ENCODE measurements around the gene OR5K2. TPM values are rescaled to one million over a fixed set of nuclear protein-coding genes. Genes with fewer than 3 reads are reported as not detected.

Gene OR5K2
- polyA plus RNA-seq, 1 of the 3 experiments (the other 2 are of a cell fraction) = not detected

DNA sequence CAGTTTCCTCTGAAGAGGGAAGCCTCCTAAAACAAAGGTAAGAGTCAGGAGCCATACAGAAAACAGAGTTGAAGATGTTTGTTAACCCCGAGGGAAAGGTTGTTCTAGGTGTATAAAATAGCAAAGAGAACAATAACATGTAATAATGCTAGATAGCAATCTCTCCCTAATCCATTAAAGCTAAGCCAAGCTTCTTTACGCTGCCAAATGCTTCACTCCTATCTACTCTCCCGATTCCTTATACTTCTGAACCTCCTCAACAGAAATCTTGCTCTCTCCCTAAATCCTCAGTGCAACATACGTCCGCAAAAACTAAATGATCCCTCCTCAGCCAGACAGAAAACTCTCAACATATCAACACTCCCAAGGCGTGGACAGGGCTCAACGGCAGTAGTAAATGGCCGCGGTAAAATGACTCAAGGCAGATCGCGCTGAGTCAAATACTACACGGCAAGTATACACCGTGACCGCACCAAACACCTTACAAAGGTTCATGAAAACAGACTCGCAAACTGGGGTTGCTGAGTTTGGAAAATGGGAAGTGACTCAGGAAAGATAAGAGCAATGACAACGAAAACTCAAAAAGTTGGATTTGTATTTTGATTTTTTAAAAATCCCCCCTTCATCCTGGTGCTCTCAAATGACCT is 24.5 kb downstream of the OR5K2 start:
- H3F3A ChIP-seq (replicated peaks; ENCODE audit: insufficient read depth) = peaks cover 14% of the 10 kb centered on the region
- peak overlapping the region; percentile 61; the same call in 1 of the 2 replicates for H2AFZ ChIP-seq (ENCODE audit: low read depth)
- H3K4me3 ChIP-seq (ENCODE audit: low read depth in 2 of 2, low read length in 1 of 2) = peak overlapping the region; percentile 84
- H3K4me1 ChIP-seq (ENCODE audit: control insufficient read depth in 1 of 2, insufficient read depth in 2 of 2, low read depth in 1 of 2, low read length in 1 of 2) = peaks cover 0 to 7% of the 10 kb centered on the region in 2 experiments; a peak in 2 of 4 replicates
- ChIA-PET CTCF (interaction anchor here (1.6 kb wide), 1 partner anchor 80 kb away, joined by 5 read pairs; no protein-coding TSS in a partner anchor), POLR2A (interaction anchor here (1.2 kb wide), 1 partner anchor 71 kb away, joined by 10 read pairs; the partner anchor contains the start of gene CPOX)
- 2% methylated on average over 16 of the region's 16 CpGs for WGBS (ENCODE audit: low lambda C conversion rate)
- H3K36me3 ChIP-seq (replicated peaks in 1 of 2; ENCODE audit: control insufficient read depth in 1 of 2, insufficient read depth in 2 of 2, low read length in 1 of 2) = peaks cover 38% of the 10 kb centered on the region in 2 experiments
- H3K27me3 ChIP-seq (ENCODE audit: insufficient read depth) = no peaks in the 10 kb centered on the region
- TF ChIP-seq, protein P1, sequence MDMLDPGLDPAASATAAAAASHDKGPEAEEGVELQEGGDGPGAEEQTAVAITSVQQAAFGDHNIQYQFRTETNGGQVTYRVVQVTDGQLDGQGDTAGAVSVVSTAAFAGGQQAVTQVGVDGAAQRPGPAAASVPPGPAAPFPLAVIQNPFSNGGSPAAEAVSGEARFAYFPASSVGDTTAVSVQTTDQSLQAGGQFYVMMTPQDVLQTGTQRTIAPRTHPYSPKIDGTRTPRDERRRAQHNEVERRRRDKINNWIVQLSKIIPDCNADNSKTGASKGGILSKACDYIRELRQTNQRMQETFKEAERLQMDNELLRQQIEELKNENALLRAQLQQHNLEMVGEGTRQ (IDR thresholded peaks at IDR 0.05; ENCODE audit: borderline replicate concordance, low read depth, low read length) = no peak
- no peak for TF ChIP-seq PBX3 (IDR thresholded peaks at IDR 0.05)
- peak; percentile 80 for TF ChIP-seq MXI1 (IDR thresholded peaks at IDR 0.05; ENCODE audit: low read depth, low read length)
- TF ChIP-seq FOSL2 (IDR thresholded peaks at IDR 0.05; ENCODE audit: borderline replicate concordance, low read depth) = 0 out of 2 replicates have a peak, but pooled peaks have one; percentile 12
- TF ChIP-seq GABPA (IDR thresholded peaks at IDR 0.05; ENCODE audit: low read depth) = no peak
- TF ChIP-seq, protein P2, sequence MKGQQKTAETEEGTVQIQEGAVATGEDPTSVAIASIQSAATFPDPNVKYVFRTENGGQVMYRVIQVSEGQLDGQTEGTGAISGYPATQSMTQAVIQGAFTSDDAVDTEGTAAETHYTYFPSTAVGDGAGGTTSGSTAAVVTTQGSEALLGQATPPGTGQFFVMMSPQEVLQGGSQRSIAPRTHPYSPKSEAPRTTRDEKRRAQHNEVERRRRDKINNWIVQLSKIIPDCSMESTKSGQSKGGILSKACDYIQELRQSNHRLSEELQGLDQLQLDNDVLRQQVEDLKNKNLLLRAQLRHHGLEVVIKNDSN (IDR thresholded peaks at IDR 0.05; ENCODE audit: borderline replicate concordance, low read depth) = no peak
- TF ChIP-seq SMC3 (IDR thresholded peaks at IDR 0.05; ENCODE audit: low read depth, low read length) = no peak
- TF ChIP-seq, protein P3, sequence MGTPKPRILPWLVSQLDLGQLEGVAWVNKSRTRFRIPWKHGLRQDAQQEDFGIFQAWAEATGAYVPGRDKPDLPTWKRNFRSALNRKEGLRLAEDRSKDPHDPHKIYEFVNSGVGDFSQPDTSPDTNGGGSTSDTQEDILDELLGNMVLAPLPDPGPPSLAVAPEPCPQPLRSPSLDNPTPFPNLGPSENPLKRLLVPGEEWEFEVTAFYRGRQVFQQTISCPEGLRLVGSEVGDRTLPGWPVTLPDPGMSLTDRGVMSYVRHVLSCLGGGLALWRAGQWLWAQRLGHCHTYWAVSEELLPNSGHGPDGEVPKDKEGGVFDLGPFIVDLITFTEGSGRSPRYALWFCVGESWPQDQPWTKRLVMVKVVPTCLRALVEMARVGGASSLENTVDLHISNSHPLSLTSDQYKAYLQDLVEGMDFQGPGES (IDR thresholded peaks at IDR 0.05; ENCODE audit: low read depth, low read length) = 0 out of 2 replicates have a peak, but pooled peaks have one; percentile 5
- TF ChIP-seq, protein P4, sequence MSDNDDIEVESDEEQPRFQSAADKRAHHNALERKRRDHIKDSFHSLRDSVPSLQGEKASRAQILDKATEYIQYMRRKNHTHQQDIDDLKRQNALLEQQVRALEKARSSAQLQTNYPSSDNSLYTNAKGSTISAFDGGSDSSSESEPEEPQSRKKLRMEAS (IDR thresholded peaks at IDR 0.05; ENCODE audit: low read depth) = 0 out of 2 replicates have a peak, but pooled peaks have one; percentile 43
- TF ChIP-seq FOXM1 (IDR thresholded peaks at IDR 0.05; ENCODE audit: low read depth) = no peak
- TF ChIP-seq SIN3A (IDR thresholded peaks at IDR 0.05; ENCODE audit: borderline replicate concordance, low read depth, low read length) = peak; percentile 41; the same call in 1 of the 2 replicates
- peak; percentile 78 for TF ChIP-seq REST (IDR thresholded peaks at IDR 0.05; ENCODE audit: low read depth, low read length)
- peak; percentile 61; the same call in 1 of the 2 replicates for TF ChIP-seq YY1 (IDR thresholded peaks at IDR 0.05; ENCODE audit: low read depth)
- TF ChIP-seq MEF2A (IDR thresholded peaks at IDR 0.05; ENCODE audit: borderline replicate concordance, low read depth) = no peak
- TF ChIP-seq, protein P5, sequence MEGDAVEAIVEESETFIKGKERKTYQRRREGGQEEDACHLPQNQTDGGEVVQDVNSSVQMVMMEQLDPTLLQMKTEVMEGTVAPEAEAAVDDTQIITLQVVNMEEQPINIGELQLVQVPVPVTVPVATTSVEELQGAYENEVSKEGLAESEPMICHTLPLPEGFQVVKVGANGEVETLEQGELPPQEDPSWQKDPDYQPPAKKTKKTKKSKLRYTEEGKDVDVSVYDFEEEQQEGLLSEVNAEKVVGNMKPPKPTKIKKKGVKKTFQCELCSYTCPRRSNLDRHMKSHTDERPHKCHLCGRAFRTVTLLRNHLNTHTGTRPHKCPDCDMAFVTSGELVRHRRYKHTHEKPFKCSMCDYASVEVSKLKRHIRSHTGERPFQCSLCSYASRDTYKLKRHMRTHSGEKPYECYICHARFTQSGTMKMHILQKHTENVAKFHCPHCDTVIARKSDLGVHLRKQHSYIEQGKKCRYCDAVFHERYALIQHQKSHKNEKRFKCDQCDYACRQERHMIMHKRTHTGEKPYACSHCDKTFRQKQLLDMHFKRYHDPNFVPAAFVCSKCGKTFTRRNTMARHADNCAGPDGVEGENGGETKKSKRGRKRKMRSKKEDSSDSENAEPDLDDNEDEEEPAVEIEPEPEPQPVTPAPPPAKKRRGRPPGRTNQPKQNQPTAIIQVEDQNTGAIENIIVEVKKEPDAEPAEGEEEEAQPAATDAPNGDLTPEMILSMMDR (IDR thresholded peaks at IDR 0.05) = no peak
- TF ChIP-seq RXRA (IDR thresholded peaks at IDR 0.05; ENCODE audit: borderline replicate concordance, low read depth) = no peak
- no peaks in the 10 kb centered on the region for H3K9me3 ChIP-seq
- DNase-seq = peak; percentile 27
- peak overlapping the region; percentile 75 for H3K4me2 ChIP-seq
- no peaks in the 10 kb centered on the region for H3K9me2 ChIP-seq
- peak overlapping the region; percentile 80 for H3K9ac ChIP-seq
- H3K79me2 ChIP-seq (ENCODE audit: insufficient read depth) = peaks cover 40% of the 10 kb centered on the region
- peak overlapping the region; percentile 79 to 90 for H3K27ac ChIP-seq (ENCODE audit: low read depth in 2 of 2, low read length in 1 of 2)
- no peaks in the 10 kb centered on the region; the same call in 1 of the 2 replicates for H4K20me1 ChIP-seq (ENCODE audit: insufficient read depth)

Data from SK-N-SH (cell line).